Stimulated activated naive CD8-positive, alpha-beta T cell treated with anti-CD3 and anti-CD28 coated beads, Interleukin-15, amount 100 ng/mL, for 72 hours (primary cell): ENCODE data around the gene FAM20C.

ENCODE experiments used
- ATAC-seq: fragments of 150-1000 bp; cut with Tn5 transposase; 2 replicates; pipeline ENCODE4 v1.10.0; 2021; ENCODE audit warnings: mild to moderate bottlenecking, moderate library complexity
- DNase-seq, 2 donors: peaks; one replicate each; pipeline ENCODE4 v3.0.0; 2021 to 2022
- H3K27ac Mint-ChIP-seq, 2 donors: one replicate each; pipeline ENCODE4 v1.8.0; 2022; ENCODE audit warnings: mild to moderate bottlenecking in 2 of 2, mixed read lengths in 2 of 2, moderate library complexity in 2 of 2
- H3K27me3 Mint-ChIP-seq: one replicate; pipeline ENCODE4 v1.8.0; 2022; ENCODE audit warnings: mixed read lengths
- H3K4me1 Mint-ChIP-seq: one replicate; pipeline ENCODE4 v1.8.0; 2022; ENCODE audit warnings: mild to moderate bottlenecking, mixed read lengths
- H3K4me3 Mint-ChIP-seq, 2 donors: one replicate each; pipeline ENCODE4 v1.8.0; 2022; ENCODE audit warnings: mild to moderate bottlenecking in 2 of 2, mixed read lengths in 2 of 2, moderate library complexity in 1 of 2
- H3K9me3 Mint-ChIP-seq, 2 donors: one replicate each; pipeline ENCODE4 v1.8.0; 2022; ENCODE audit warnings: mixed read lengths in 2 of 2

The FAM20C gene

DNA sequence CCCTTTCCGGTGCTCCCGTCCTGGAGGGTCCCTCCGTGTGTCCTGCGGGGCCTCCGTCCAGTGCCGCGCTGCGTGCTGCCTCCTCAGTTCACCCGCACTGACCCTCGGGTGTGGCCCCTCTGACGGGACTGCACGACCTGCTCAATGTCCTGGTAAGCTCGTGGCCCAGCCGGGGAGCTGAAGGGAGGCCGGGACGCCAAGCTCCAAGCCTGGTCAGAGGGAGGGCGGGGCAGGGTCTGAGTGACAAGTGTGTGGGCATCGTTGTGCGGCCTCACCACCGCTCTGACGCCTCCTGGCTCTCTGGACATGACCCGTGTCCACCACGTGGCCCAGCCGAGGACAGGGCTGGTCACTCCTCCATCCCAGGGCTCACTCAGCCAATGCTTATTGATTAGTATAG is 25.9 kb downstream of the FAM20C start:
- H3K27ac Mint-ChIP-seq, result no peak overlapping the region
- H3K4me3 Mint-ChIP-seq, result no peak overlapping the region
- no peaks in the 10 kb centered on the region for H3K27me3 Mint-ChIP-seq
- no peaks in the 10 kb centered on the region for H3K9me3 Mint-ChIP-seq
- DNase-seq, result no peak
- no peaks in the 10 kb centered on the region for H3K4me1 Mint-ChIP-seq
- peak; percentile 31 for ATAC-seq

DNA sequence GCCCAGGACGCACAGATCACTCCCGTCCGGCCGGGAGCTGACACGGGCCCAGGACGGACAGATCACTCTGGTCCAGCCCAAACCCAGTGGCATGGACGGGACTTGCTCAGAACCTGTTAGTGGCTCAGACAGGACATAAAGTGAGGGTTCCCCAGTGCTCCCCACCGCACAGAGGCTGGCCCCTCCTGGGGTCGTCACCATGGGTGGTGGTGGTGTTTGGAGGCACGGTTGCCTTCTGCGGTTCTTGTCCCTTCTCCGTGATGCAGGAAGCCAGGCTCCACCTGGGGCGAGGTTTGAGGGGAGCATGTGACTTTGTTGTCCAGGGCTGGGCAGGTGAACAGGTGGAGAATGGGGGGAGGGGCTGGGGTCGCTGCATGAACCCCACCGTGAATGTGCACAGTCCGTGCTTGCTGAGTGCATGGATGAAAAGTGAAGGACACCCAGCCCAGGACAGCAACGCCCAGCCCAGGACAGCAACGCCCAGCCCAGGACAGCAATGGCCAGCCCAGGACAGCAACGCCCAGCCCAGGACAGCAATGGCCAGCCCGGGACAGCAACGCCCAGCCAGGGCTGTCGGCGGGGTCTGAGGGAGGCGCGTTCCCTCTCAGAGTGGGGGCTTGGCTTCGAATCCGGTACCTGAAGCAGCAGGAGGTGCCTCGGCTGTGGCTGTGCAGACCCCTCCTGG is 26.7 kb downstream of the FAM20C start:
- Mint-ChIP-seq H3K4me3 (no peak overlapping the region), H3K27ac (no peak overlapping the region), H3K9me3 (no peaks in the 10 kb centered on the region), H3K4me1 (no peaks in the 10 kb centered on the region), H3K27me3 (no peaks in the 10 kb centered on the region)
- DNase-seq (no peak), ATAC-seq (no peak)

DNA sequence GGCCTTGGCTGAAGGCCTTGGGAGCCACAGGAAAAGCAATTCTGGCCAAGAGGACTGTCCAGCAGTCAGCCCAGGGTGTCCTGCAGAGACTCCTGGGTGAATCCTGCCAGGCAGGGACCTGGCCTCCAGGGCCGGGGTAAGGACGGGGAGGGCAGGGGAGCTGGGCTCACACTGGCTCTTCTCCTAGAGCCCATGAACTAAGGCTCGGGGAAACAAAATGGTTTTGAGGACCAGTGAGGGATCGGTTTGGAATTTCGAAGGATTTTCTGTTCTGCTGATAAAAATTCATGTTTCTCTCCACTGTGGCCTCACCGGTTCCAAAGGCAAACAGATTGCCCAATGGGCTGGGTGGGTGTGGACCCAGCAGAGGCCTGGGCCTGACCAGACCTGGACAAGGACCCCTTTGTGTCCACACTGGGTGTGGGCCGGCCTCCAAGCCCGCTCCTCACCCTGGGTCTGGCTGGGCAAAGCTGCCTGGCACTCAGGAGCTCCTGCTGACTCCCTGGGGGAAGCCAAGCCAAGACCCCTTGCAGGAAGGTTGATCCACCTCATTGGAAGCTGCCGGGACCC is 27.3 kb downstream of the FAM20C start:
- H3K27ac Mint-ChIP-seq, result peak overlapping the region in 1 of 2 donors; percentile 54
- ATAC-seq (no peak), DNase-seq (no peak)
- no peaks in the 10 kb centered on the region for H3K4me1 Mint-ChIP-seq
- H3K9me3 Mint-ChIP-seq, result no peaks in the 10 kb centered on the region
- no peaks in the 10 kb centered on the region for H3K27me3 Mint-ChIP-seq
- H3K4me3 Mint-ChIP-seq, result no peak overlapping the region

DNA sequence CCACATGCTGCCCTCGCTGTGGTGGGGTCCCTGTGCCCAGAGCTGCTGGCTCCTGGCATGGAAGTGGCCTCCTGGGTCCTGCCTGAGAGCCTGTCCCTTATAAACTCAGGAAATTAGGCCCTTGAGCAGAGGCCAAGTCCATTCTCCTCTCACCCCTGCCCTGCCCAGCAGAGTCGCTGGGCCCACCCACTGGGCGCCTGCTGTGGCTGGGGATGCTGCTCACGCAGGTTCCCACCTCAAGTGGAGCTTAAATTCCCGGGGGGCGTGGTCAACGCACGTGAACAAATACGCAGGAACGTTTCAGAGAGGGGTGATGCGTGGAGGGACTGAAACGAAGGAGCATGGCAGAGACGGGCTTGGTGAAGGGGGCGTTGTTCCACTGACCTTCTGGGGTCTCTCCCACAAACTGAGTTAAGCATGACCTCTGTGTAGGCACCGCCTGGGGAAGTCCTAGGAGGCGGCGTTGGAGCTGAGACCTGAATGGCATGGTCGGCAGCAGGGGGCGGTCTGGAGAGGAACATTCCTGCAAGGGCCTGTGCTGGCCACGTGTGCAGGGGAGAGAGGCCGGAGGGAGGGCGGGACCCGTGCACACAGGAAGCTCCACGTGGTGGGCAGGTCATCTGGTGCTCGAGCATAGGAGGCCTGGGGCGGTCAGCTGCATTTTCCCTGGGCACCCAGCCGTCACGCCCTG is 27.9 kb downstream of the FAM20C start:
- Mint-ChIP-seq H3K27ac (peak overlapping the region in 1 of 2 donors; percentile 54), H3K4me3 (no peak overlapping the region), H3K9me3 (no peaks in the 10 kb centered on the region), H3K4me1 (no peaks in the 10 kb centered on the region), H3K27me3 (no peaks in the 10 kb centered on the region)
- DNase-seq (no peak), ATAC-seq (no peak)

DNA sequence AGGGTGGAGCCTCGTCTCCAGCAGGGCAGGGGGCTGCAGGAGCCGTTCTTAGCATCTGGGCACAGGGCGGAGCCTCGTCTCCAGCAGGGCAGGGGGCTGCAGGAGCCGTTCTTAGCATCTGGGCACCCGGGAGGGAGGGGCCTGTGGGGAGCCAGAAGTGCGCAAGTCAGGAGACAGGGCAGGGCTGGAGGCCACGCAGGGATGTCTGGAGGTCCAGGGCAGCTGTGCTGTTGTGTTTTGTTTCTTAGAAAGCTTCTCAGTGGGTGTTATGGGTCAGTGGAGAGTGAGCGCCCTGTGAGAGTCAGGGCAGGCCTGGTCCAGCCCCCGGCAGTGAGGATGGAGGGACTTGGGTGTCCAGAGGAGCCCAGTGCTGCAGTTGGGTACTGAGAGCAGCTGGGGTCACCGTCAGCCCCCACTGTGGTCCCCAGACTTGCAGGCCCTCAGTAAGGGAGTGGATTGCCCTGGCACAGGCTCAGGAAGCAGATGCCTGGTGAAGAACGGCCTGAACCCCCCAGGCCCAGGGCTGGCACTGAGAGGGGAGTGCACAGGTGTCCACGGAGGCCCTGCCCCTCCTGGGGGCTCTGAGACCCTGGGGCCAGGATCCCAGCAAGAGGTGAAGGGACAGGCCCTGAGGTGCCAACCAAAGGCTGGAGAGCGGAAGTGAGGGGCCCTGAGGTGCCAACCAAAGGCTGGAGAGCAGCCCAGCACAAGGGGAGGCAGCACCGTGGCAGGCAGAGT is 29.8 kb downstream of the FAM20C start:
- no peaks in the 10 kb centered on the region for H3K27me3 Mint-ChIP-seq
- H3K4me1 Mint-ChIP-seq, result no peaks in the 10 kb centered on the region
- no peak overlapping the region for H3K27ac Mint-ChIP-seq
- no peak overlapping the region for H3K4me3 Mint-ChIP-seq
- no peaks in the 10 kb centered on the region for H3K9me3 Mint-ChIP-seq
- no peak for DNase-seq
- no peak for ATAC-seq

DNA sequence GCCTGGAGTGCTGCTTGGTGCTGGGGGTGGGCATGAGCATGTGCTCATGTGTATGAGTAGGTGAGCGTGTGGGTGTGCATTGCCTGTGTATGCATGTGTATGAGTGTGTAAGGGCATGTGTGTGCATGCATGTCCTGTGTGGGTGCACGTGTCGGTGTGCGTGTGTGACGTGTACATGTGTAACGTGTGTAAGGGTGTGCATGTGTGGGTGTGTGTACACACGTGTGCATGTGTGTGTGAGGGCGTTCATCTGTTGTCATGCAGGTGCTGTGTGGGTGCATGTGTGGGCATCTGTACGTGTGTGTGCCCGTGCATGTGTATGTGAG is 30.3 kb downstream of the FAM20C start:
- Mint-ChIP-seq H3K27me3 (no peaks in the 10 kb centered on the region), H3K9me3 (no peaks in the 10 kb centered on the region), H3K27ac (no peak overlapping the region), H3K4me1 (no peaks in the 10 kb centered on the region), H3K4me3 (no peak overlapping the region)
- DNase-seq, result no peak
- ATAC-seq, result peak; percentile 15

DNA sequence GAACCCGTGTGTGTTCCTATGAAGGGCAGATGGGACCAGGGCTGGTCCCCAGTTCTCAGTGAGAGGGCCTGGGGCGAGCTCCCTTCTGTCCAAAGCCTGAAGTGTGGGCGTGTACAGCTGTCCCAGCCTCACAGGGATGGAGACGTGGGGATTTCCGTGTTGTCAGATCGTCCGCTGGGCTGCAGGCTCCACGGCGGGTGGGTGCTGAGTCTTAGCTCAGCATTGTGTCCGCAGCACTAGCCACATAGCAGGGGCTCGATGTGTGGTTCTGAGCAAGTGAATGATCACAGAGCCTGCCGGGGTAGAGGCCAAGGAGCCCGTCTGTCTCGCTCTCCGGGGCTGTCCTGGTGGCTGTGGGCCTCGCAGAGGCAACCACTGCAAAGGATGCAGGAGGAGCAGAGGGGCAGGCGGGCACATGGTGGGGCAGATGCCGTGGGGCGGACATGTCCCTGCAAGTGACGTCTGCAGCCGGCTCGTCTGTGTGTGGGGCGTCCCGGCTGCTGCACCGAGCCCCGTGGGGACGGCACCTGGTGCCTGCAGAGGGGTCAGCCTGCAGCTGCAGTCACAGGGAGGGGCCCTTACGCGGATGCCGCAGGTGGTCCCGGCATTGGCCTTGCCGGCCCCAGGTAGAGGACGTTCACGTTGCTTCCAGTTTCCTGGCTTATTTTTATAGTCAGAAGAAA is 30.9 kb downstream of the FAM20C start:
- no peaks in the 10 kb centered on the region for H3K9me3 Mint-ChIP-seq
- no peaks in the 10 kb centered on the region for H3K27me3 Mint-ChIP-seq
- DNase-seq, result no peak
- no peak overlapping the region for H3K27ac Mint-ChIP-seq
- H3K4me3 Mint-ChIP-seq, result no peak overlapping the region
- no peaks in the 10 kb centered on the region for H3K4me1 Mint-ChIP-seq
- peak; percentile 8 for ATAC-seq

DNA sequence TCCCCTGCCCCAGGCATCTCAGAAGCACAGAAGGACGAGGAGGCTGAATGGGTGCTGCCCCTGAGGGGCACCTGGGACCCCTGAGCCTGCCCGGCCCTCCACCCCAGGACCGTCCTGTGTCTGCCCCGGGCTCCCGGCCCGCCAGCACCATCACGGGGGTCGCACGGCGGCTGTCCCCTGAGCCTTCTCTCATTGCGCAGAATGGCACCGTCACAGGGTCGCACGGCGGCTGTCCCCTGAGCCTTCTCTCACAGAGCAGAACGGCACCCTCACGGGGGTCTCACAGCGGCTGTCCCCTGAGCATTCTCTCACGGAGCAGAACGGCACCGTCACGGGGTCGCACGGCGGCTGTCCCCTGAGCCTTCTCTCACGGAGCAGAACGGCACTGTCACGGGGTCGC is 31.5 kb downstream of the FAM20C start:
- Mint-ChIP-seq H3K27ac (no peak overlapping the region), H3K9me3 (no peaks in the 10 kb centered on the region), H3K4me3 (no peak overlapping the region), H3K27me3 (no peaks in the 10 kb centered on the region), H3K4me1 (no peaks in the 10 kb centered on the region)
- ATAC-seq, result no peak
- no peak for DNase-seq

DNA sequence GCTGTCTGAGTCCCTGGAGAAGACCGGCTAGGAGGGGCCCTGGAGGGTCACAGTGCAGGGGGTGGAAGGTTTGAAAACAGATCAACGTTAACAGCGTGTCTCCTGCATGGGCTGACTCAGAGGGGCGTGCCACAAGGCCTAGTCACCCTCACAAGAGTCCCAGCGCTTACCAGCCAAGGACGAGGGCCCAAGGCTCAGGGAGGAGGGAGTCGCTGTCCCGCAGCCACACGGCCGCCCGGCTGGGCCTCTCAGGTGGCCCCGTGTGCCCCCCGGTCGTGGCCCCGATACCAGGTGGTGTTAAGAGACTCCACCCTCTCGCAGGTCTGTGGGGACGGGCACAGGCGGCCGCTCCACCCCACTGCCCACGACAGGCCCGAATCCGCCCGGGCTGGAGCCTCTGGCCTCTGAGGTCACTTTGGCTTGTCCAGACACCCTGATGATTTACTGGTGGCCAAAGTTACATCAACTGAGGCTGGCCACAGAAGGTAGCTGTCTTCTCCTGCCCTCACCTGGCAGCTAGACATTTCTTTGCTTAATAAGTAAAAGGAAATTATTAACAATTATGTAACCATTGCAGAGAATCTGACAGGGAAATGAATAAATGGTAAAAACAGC is 34.0 kb downstream of the FAM20C start:
- Mint-ChIP-seq H3K9me3 (no peaks in the 10 kb centered on the region), H3K4me3 (no peak overlapping the region), H3K27ac (no peak overlapping the region), H3K4me1 (no peaks in the 10 kb centered on the region), H3K27me3 (no peaks in the 10 kb centered on the region)
- DNase-seq, result no peak
- peak; percentile 7 for ATAC-seq

DNA sequence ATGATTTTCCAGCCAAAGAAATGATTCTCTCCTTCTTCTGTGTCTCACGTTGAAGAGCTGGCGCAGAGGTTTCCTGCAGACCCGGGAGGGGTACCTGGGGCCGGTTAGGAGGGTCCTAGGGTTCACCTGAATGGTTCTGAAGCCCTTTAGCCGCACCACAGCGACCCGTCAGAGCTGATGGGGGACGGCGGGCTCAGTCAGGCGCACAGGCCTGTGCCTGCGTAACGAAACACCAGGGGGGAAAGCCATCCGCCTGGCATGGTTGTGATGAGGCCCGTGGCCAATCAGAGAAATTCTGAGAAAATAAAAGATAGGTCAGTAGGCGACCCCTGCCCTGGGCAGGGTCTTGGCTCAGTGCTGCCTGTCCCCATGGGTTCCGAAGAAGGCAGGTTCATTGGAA is 35.6 kb downstream of the FAM20C start:
- Mint-ChIP-seq H3K9me3 (no peaks in the 10 kb centered on the region), H3K4me3 (no peak overlapping the region), H3K4me1 (no peaks in the 10 kb centered on the region), H3K27ac (no peak overlapping the region), H3K27me3 (no peaks in the 10 kb centered on the region)
- DNase-seq (no peak), ATAC-seq (no peak)

DNA sequence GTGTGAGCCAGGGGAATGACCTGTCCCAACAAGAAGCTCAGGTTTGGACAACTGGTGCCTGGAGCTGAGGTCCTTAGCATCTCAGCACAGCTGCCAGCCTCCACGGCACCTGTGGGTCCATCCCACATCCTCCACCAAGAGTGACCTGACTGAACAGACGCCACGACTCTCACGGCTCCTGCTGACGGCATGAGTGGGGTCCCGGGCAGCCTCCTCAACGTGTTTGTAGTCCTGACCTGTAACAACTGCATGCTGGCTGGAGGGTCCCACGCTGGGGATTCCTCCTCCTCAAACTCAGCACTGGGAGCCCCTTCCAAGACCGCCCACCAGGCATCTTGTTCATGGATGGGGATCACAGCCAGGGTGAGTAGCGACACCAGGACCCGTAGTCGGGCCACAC is 36.2 kb downstream of the FAM20C start:
- DNase-seq, result no peak
- Mint-ChIP-seq H3K9me3 (no peaks in the 10 kb centered on the region), H3K27ac (no peak overlapping the region), H3K27me3 (no peaks in the 10 kb centered on the region), H3K4me1 (no peaks in the 10 kb centered on the region), H3K4me3 (no peak overlapping the region)
- ATAC-seq, result no peak

DNA sequence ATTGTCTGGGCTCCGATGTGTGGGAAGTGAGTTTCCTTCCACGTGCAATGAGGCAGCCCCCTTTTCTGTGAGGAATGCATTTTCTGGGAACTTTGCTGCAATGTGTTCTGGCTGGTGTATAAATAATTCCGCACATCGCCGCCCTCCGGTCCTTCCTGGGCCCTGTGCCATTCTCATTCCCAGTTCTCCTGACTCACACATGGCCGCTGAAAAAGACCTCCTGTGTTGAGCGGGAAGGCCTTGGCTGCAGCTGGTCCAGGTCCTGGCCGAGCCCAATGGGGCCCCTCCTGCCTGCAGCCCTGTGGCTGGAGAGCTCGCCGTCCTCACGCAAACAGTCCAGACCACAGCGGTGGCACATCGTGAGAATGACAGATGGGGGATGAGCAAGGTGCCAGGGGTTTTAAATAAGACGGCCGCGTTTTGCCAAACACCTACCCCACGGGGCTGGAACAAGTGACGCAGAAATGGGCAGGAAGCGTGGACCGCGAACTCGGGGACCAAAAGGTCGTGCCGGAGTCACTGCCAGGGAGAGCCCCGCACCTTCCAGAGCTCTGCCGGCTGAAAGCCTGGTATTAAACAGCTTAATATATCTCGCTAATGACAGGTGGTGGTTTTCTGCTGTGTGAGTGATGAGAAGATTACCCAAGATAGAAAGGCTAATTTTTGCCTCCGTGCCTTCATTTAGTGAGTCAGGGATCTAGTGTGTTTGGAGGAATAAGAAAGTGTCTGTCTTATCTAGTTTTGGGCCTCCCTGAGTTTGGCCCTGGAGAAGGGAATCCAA is 37.0 kb downstream of the FAM20C start:
- Mint-ChIP-seq H3K4me3 (no peak overlapping the region), H3K27me3 (no peaks in the 10 kb centered on the region), H3K27ac (no peak overlapping the region), H3K9me3 (no peaks in the 10 kb centered on the region), H3K4me1 (no peaks in the 10 kb centered on the region)
- DNase-seq (no peak), ATAC-seq (no peak)

DNA sequence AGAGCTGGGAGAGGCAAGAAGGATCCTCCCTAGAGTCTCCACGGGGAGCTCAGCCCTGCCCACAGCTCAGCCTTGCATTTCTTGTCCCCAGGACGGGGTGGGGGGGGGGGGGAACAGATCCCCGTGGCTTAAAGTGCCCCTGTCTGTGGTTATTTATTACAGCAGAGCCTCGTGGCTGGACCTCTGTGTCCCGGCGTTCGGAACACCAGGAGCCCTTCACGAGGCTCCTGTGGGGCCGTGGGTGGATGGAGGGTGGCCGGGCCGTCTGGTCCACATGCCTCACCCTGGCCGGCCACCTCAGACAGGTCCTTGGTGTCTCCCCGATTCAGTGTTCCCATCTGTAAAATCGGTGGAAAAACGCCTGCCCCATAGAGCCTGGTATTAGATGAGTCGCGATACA is 37.9 kb downstream of the FAM20C start:
- DNase-seq (no peak), ATAC-seq (no peak)
- Mint-ChIP-seq H3K27me3 (no peaks in the 10 kb centered on the region), H3K4me3 (no peak overlapping the region), H3K4me1 (no peaks in the 10 kb centered on the region), H3K9me3 (no peaks in the 10 kb centered on the region), H3K27ac (no peak overlapping the region)

DNA sequence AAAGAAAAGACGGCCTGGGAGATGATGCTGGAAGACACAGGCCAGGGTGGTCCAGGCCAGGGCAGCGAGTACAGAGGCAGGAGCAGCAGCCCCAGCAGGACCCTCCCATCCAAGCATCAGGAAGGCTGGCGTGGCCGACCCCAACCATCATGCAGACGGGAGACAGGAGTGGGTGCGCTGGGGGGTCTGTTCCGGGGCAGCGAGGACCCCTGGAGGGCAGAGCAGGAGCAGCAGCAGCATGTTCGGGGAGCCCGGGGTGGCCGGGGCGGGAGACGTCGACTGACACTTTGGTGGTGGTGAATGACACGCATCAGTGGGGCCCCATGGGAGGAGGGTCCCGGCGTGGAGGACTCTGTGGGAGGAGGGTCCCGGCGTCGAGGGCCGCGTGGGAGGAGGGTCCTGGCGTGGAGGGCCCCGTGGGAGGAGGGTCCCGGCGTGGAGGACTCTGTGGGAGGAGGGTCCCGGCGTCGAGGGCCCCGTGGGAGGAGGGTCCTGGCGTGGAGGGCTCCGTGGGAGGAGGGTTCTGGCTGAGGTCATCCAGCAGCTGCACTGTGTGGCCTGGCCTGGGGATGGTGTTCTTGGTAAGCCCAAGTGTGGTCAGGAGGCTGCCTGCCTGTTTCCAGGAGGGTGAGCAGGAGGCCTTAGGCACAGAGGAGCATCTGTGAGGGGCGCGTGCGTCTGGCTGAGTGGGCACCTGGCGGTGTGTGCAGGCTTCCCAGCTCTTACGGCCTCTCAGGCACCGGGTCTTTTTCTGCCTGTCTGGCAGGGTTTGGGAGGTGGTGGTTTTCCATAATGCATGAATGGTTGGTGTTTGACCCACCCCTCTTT is 38.9 kb downstream of the FAM20C start:
- no peaks in the 10 kb centered on the region for H3K9me3 Mint-ChIP-seq
- H3K4me3 Mint-ChIP-seq, result no peak overlapping the region
- no peaks in the 10 kb centered on the region for H3K27me3 Mint-ChIP-seq
- peak; percentile 51 for ATAC-seq
- no peak for DNase-seq
- H3K27ac Mint-ChIP-seq, result no peak overlapping the region
- H3K4me1 Mint-ChIP-seq, result no peaks in the 10 kb centered on the region
